COR-L47 (cell line): Measurements from ENCODE around the gene FAM217B.
A peak's percentile ranks its signal among the peaks of the same experiment; 100 is the strongest.

Source experiments
- DNase-seq: peaks from one replicate; lab custom pipeline; 2025; lab: John Stamatoyannopoulos, UW

Gene FAM217B, protein sequence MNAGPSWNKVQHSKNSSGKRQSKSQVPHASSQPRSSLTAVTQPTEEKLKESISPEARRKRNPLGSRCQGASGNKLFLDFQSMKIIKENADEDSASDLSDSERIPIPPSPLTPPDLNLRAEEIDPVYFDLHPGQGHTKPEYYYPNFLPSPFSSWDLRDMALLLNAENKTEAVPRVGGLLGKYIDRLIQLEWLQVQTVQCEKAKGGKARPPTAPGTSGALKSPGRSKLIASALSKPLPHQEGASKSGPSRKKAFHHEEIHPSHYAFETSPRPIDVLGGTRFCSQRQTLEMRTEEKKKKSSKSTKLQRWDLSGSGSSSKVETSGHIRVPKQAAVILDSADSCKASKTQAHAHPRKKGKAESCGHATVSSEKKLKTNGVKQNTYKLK

GRCh38 chr20:59940129-59940955 is at the start of gene FAM217B, which contains the start of gene PPP1R3D:
TSS of gene FAM217B (plus strand) at chr20:59940389. CDS start at chr20:59943944, 3,555 bp downstream.
TSS of gene PPP1R3D (minus strand) at chr20:59940305. CDS start at chr20:59939931, 374 bp downstream.
- DNase-seq, result peak; percentile 85

DNA sequence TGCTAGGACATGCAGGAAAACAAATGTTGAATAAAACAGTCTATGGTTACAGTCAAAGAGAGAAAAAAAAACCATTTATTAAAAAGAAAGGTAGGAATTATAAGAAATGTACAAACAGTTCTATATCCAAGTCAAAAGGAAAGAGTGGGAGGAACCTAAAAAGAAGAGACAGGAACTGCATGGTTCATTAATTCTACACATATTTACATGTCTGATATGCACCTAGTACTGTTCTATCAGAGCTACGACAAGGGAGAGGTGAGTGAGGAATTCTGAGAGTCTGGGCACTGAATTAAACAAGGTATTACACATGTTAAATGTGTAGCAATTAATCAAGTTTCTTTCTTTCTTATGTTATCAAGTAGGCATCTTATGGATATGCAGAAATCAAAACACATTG is 48.6 kb upstream of the FAM217B start:
- no peak for DNase-seq

- DNase-seq, result no peak
These were observed 44.3 kb upstream of the FAM217B start for GRCh38 chr20:59895908-59896307.

DNA sequence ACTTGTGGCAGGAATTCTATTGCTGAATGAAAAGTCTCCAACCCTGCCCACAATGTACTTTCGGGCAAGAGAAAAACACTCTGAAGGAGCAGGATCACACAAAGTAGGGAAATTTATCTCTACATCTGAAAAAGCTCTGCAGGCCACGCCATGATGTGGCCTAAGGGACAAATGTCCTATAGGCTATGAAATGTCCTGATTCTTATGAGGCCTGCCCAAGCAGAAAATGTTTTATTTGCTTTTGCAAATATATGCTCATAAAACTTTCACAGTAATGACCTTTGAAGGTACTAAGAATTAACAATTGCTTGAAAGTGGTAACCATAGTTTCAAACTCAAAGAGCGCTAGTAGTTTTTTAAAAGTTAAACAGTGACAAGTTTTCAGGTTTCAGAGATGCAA is 37.7 kb upstream of the FAM217B start:
- no peak for DNase-seq

- DNase-seq, result no peak
These were observed 36.6 kb upstream of the FAM217B start for GRCh38 chr20:59903621-59904020.

- no peak for DNase-seq
These were observed 31.3 kb upstream of the FAM217B start for GRCh38 chr20:59908855-59909254.

GRCh38 chr20:59911041-59911440 is 29.1 kb upstream of the FAM217B start:
- no peak for DNase-seq

DNA sequence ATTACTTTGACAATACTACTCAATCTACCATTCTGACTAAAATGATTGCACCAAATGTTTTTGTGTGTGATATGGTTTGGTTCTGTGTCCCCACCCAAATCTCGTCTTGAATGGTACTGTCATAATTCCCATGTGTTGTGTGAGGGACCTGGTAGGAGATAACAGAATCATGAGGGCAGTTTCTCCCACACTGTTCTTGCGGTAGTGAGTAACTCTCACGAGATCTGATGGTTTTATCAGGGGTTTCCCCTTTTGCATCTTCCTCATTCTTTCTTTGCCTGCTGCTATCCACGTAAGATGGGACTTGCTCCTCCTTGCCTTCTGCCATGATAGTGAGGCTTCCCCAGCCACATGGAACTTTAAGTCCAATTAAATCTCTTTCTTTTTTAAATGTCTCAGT is 27.6 kb upstream of the FAM217B start:
- DNase-seq, result no peak

- DNase-seq, result no peak
These were observed 19.2 kb upstream of the FAM217B start for GRCh38 chr20:59920944-59921343.

GRCh38 chr20:59923514-59923913 is 16.7 kb upstream of the FAM217B start:
- no peak for DNase-seq

DNA sequence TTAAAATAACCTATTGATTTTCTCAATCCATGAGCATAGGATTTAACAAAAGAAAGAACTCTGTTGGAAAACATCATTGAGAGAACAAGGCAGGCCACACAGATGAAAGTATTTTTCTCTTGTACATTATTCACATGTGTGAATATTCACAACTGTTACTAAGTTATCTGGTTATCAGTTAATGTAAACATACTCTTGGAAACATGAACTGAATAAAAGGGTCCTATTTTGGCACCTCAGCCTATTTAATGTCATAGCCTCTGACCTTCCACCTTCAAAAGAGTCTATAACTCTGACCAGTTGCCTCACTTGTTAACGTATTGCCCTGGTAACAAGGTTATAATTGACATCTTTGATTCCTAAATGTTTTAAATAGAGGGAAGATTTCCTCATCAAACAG is 14.8 kb upstream of the FAM217B start:
- DNase-seq, result no peak

DNA sequence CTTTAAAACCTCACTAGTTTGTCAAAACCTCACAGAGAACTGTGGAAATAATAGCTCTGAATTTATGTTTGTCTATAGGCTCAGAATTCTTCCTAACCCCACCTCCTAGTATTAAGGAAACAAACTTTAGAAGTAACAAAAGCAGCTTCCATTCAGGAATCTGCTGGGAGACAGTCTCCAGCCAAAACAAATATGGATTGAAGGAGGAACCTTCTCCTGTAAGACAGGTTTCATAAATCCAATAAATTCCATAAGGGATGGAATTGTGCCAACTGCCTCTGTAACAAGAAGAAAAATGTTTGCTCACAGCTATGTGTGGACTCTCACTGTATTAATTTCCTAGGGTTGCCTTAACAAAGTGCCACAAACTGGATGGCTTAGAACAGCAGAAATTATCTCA is 14.3 kb upstream of the FAM217B start:
- DNase-seq, result no peak

GRCh38 chr20:59931511-59932312 is 8.5 kb upstream of the FAM217B start:
- no peak for DNase-seq

GRCh38 chr20:59932616-59933295 is 7.4 kb upstream of the FAM217B start:
- no peak for DNase-seq

GRCh38 chr20:59933296-59933848 is 6.8 kb upstream of the FAM217B start, which contains the start of gene SYCP2:
TSS of gene SYCP2 (minus strand) at chr20:59933637. CDS start at chr20:59922413, 11,224 bp downstream.
- no peak for DNase-seq

DNA sequence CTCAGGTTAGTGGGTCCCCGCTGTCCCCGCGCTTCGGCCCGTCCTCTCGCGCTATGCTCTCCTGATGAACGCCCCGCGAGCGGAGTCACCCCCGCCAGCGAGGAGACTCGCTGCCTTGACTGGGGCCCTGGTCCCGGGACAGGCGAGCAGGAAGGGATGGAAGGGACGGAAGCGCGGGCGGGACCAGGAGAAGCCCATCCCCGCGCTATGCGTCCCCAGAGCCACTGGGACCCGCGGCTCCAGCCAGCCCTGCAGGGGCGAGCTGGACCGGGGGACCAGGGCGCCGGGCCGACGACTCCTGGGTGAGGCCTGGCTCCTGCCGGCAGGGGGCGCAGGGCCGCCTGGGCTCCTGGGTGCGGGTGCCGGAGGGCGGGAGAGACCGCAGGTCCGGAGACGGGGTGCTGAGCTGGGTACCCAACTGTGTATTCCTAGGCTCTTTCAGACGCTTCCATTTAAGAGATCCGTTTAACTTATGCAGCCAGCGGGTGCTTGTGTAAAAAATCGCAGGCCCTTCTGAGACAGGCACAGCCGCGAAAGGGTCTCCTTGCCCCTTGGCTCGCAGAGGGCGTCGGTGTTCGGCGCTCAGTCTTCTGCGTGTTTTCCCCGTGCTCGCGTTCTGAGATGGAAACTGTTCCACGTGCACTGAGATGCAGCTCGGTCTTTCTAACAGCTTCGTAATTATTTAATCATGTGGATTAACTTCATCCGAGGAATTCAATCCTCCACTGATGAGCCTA is 6.2 kb upstream of the FAM217B start:
- DNase-seq, result peak; percentile 22

GRCh38 chr20:59935457-59936185 is 4.6 kb upstream of the FAM217B start:
- DNase-seq, result no peak

DNA sequence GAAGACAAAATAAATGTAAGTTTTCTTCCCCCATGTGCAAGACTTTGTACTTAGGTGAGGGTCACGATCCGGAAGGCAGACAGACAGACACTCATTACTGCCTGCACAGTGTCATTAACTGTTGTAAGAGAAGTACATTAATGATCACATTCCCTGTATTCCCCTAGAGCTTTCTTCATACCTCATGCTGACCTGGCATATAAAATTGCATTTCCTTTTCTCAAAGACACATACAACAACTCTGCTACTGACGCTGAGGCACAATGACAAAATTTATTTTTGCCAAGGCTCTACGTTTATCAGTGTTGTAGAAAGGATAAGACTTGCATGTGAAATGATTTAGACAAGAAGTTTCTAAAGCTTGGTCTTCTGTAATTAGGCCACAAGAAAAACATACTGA is 3.8 kb upstream of the FAM217B start:
- no peak for DNase-seq

- no peak for DNase-seq
These were observed 3.0 kb upstream of the FAM217B start for GRCh38 chr20:59937150-59937549.

DNA sequence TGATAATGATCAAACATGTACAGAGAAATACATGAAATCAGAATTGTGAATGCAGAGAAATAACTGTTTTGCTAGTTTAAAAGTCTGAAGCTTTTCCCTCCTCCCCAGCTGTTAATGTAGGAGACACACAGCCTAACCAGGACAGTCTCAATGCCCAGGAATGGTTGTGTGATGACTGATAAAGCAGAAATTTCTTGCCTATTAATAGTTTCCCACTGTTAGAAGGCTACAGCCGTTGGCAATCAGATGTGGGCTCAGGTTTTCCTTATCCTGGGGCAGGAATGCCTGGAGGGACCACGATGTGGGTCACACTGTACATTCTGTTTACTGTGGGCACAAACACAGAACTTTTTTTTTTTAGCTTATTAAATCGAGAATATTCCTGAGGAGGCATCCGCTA is 2.0 kb upstream of the FAM217B start:
- no peak for DNase-seq
